ENCODE results near the gene ZNF679.

Gene ZNF679

GRCh38 chr7:64300641-64301405 lies 72.5 kb downstream of the ZNF679 start:
- ChIA-PET CTCF (no interaction called here), POLR2A (no interaction called here)
- TF ChIP-seq ZSCAN18 (tag by site-specific recombination; IDR thresholded peaks at IDR 0.05) = no peak
- TF ChIP-seq ZNF121 (tag by site-specific recombination; IDR thresholded peaks at IDR 0.05) = no peak
- no peak for TF ChIP-seq ZBTB44 (tag by site-specific recombination; IDR thresholded peaks at IDR 0.05)
- no peak for TF ChIP-seq ZNF704 (tag by site-specific recombination; IDR thresholded peaks at IDR 0.05)
- no peak for TF ChIP-seq HOXA7 (CRISPR knock-in tag; IDR thresholded peaks at IDR 0.05; ENCODE audit: borderline replicate concordance)
- no peak for TF ChIP-seq ZNF513 (tag by site-specific recombination; IDR thresholded peaks at IDR 0.05)
- TF ChIP-seq ZNF433 (tag by site-specific recombination; IDR thresholded peaks at IDR 0.05; ENCODE audit: low read depth) = no peak
- no peak for TF ChIP-seq ZNF549 (tag by site-specific recombination; IDR thresholded peaks at IDR 0.05)
- TF ChIP-seq ZNF274 (IDR thresholded peaks at IDR 0.05; ENCODE audit: low read length) = no peak
- no peak for TF ChIP-seq ZNF274 (tag by site-specific recombination; IDR thresholded peaks at IDR 0.05; ENCODE audit: borderline replicate concordance)
- Histone ChIP-seq H3K9me3 (ENCODE audit: control insufficient read depth, insufficient read depth, low read depth, low read length) (no peaks in the 10 kb centered on the region), H3K4me3 (ENCODE audit: low read depth, low read length) (no peak overlapping the region), H3K36me3 (ENCODE audit: control insufficient read depth in 2 of 2, insufficient read depth in 1 of 2, low read length in 2 of 2) (no peaks in the 10 kb centered on the region), H3K4me1 (ENCODE audit: control insufficient read depth, insufficient read depth, low read length) (no peaks in the 10 kb centered on the region), H3K27ac (ENCODE audit: extremely low read depth, low read depth, low read length) (no peak overlapping the region)

- H3K27ac ChIP-seq (ENCODE audit: extremely low read depth, low read depth, low read length) = no peak overlapping the region
- peaks cover 0 to 2% of the 10 kb centered on the region in 2 experiments; a peak in 1 of 3 replicates for H3K36me3 ChIP-seq (ENCODE audit: control insufficient read depth in 2 of 2, insufficient read depth in 1 of 2, low read length in 2 of 2)
- no peaks in the 10 kb centered on the region for H3K9me3 ChIP-seq (ENCODE audit: control insufficient read depth, insufficient read depth, low read depth, low read length)
- H3K4me3 ChIP-seq (ENCODE audit: low read depth, low read length) = peak overlapping the region; percentile 42
- CTCF ChIA-PET = interaction anchor here (0.6 kb wide), 1 partner anchor 104 kb away, joined by 3 read pairs; no protein-coding TSS in a partner anchor
- no peaks in the 10 kb centered on the region for H3K4me1 ChIP-seq (ENCODE audit: control insufficient read depth, insufficient read depth, low read length)
- POLR2A ChIA-PET = interaction anchor here (0.6 to 1.8 kb wide), 8 partner anchors 8 to 458 kb away, joined by 3 to 16 read pairs (median 4); partner anchors contain the start of genes ZNF107 and ZNF680
- no peak for TF ChIP-seq ZNF280C (tag by site-specific recombination; IDR thresholded peaks at IDR 0.05)
- TF ChIP-seq PATZ1 (tag by site-specific recombination; IDR thresholded peaks at IDR 0.05) = no peak
- TF ChIP-seq SETDB1 (IDR thresholded peaks at IDR 0.05; ENCODE audit: insufficient read length, low read length) = no peak
- TF ChIP-seq ZNF423 (tag by site-specific recombination; IDR thresholded peaks at IDR 0.05) = 0 out of 2 replicates have a peak, but pooled peaks have one; percentile 45
- no peak for TF ChIP-seq ZNF292 (tag by site-specific recombination; IDR thresholded peaks at IDR 0.05; ENCODE audit: borderline replicate concordance, low read depth)
- no peak for TF ChIP-seq GLIS2 (tag by site-specific recombination; IDR thresholded peaks at IDR 0.05)
- TF ChIP-seq ZNF701 (tag by site-specific recombination; IDR thresholded peaks at IDR 0.05) = no peak
- no peak for TF ChIP-seq ZNF654 (tag by site-specific recombination; IDR thresholded peaks at IDR 0.05; ENCODE audit: low read depth)
- TF ChIP-seq ZNF623 (tag by site-specific recombination; IDR thresholded peaks at IDR 0.05) = no peak
- TF ChIP-seq ZNF394 (tag by site-specific recombination; IDR thresholded peaks at IDR 0.05; ENCODE audit: borderline replicate concordance) = peak; percentile 27; the same call in 1 of the 2 replicates
Observed at GRCh38 chr7:64307254-64308015, 79.2 kb downstream of the ZNF679 start.
